Neural cell (in vitro differentiated cells): Measurements from ENCODE around the gene RBFOX2. TPM values are rescaled to one million over a fixed set of nuclear protein-coding genes. Genes with fewer than 3 reads are reported as not detected.

ENCODE experiments used
- H2AFZ ChIP-seq: fragments of 200-600, 300-800 bp; sonication (generic), shearing (Covaris generic); 2 replicates; pipeline ENCODE4 v1.6.0; 2014; ENCODE audit warnings: low read depth, mild to moderate bottlenecking, antibody characterized with exemption, low read length, moderate library complexity
- H3F3A ChIP-seq: fragments of 200-600 bp; shearing (Covaris generic); 2 replicates; pipeline ENCODE4 v1.6.1; 2016; ENCODE audit warnings: mild to moderate bottlenecking, moderate library complexity, mixed read lengths, antibody characterized with exemption, low read length; ENCODE audit not compliant: insufficient read depth, poor library complexity, severe bottlenecking
- H3K27ac ChIP-seq: fragments of 200-600, 300-800 bp; sonication (generic), shearing (Covaris generic); 2 replicates; pipeline ENCODE4 v1.5.1; 2014; ENCODE audit warnings: mild to moderate bottlenecking, low read length, moderate library complexity
- H3K27me3 ChIP-seq: fragments of 300-800, 200-600 bp; sonication (generic), shearing (Covaris generic); 2 replicates; pipeline ENCODE4 v1.6.0; 2014; ENCODE audit warnings: mild to moderate bottlenecking, low read depth, low read length, moderate library complexity; ENCODE audit not compliant: insufficient read depth
- H3K36me3 ChIP-seq: fragments of 300-800, 200-600 bp; sonication (generic), shearing (Covaris generic); 2 replicates; pipeline ENCODE4 v1.5.1; 2014; ENCODE audit warnings: mild to moderate bottlenecking, antibody characterized with exemption, low read length, moderate library complexity; ENCODE audit not compliant: insufficient read depth
- H3K4me2 ChIP-seq: fragments of 300-800, 200-600 bp; sonication (generic), shearing (Covaris generic); 2 replicates; pipeline ENCODE4 v1.6.0; 2014; ENCODE audit warnings: mild to moderate bottlenecking, low read length
- H3K4me3 ChIP-seq: fragments of 300-800, 200-600 bp; sonication (generic), shearing (Covaris generic); 2 replicates; pipeline ENCODE4 v1.5.1; 2014; ENCODE audit warnings: mild to moderate bottlenecking, low read length, moderate library complexity
- H3K79me2 ChIP-seq: fragments of 200-600 bp; shearing (Covaris generic); replicated peaks from 2 replicates; pipeline ENCODE4 v1.6.0; 2014; ENCODE audit warnings: mild to moderate bottlenecking, low read length, moderate library complexity; ENCODE audit not compliant: insufficient read depth
- H3K9ac ChIP-seq: fragments of 300-800, 200-600 bp; sonication (generic), shearing (Covaris generic); 2 replicates; pipeline ENCODE4 v1.6.1; 2016; ENCODE audit warnings: mild to moderate bottlenecking, low read length, mixed read lengths
- H3K9me2 ChIP-seq: fragments of 200-600 bp; shearing (Covaris generic); 2 replicates; pipeline ENCODE4 v1.6.1; 2016; ENCODE audit warnings: mild to moderate bottlenecking, low read length, mixed read lengths; ENCODE audit not compliant: insufficient read depth
- H3K9me3 ChIP-seq: fragments of 200-600, 300-800 bp; sonication (generic), shearing (Covaris generic); 2 replicates; pipeline ENCODE4 v1.6.1; 2016; ENCODE audit warnings: mild to moderate bottlenecking, mixed run types, low read length, moderate library complexity, mixed read lengths
- H4K20me1 ChIP-seq: fragments of 200-600 bp; shearing (Covaris generic); 2 replicates; pipeline ENCODE4 v1.6.1; 2016; ENCODE audit warnings: mild to moderate bottlenecking, mixed run types; ENCODE audit not compliant: insufficient read depth
- CTCF ChIP-seq: fragments of 450-650 bp; IDR thresholded peaks from 2 replicates; pipeline ENCODE4 v1.5.1; 2014; ENCODE audit warnings: antibody characterized with exemption, mild to moderate bottlenecking, moderate library complexity; ENCODE audit not compliant: poor library complexity, severe bottlenecking
- EP300 ChIP-seq: fragments of 450-650 bp; conservative IDR thresholded peaks from 2 replicates; pipeline ENCODE4 v1.6.1; 2014; ENCODE audit warnings: antibody characterized with exemption, mild to moderate bottlenecking, moderate library complexity; ENCODE audit not compliant: poor library complexity, severe bottlenecking
- EZH2 ChIP-seq: fragments of 200-600, 300-800 bp; shearing (Covaris generic), sonication (generic); IDR thresholded peaks from 2 replicates; pipeline ENCODE4 v1.6.1; 2014; ENCODE audit warnings: antibody characterized with exemption, low read length, borderline replicate concordance, mild to moderate bottlenecking; ENCODE audit not compliant: insufficient read depth, poor library complexity, severe bottlenecking
- MXI1 ChIP-seq: fragments of 450-650 bp; conservative IDR thresholded peaks from 2 replicates; pipeline ENCODE4 v1.6.1; 2014; ENCODE audit warnings: antibody characterized with exemption, mild to moderate bottlenecking; ENCODE audit not compliant: poor library complexity, severe bottlenecking
- POLR2AphosphoS5 ChIP-seq: IDR thresholded peaks from 2 replicates; pipeline ENCODE4 v1.6.1; 2012
- RAD21 ChIP-seq: fragments of 450-650 bp; conservative IDR thresholded peaks from 2 replicates; pipeline ENCODE4 v1.6.1; 2014; ENCODE audit warnings: antibody characterized with exemption, mild to moderate bottlenecking, moderate library complexity
- REST ChIP-seq: IDR thresholded peaks from 2 replicates; pipeline ENCODE4 v1.6.1; 2012; ENCODE audit warnings: borderline replicate concordance
- SMC3 ChIP-seq: fragments of 450-650 bp; conservative IDR thresholded peaks from 2 replicates; pipeline ENCODE4 v1.6.1; 2014; ENCODE audit warnings: antibody characterized with exemption, mild to moderate bottlenecking, moderate library complexity; ENCODE audit not compliant: poor library complexity
- TAF1 ChIP-seq: IDR thresholded peaks from 2 replicates; pipeline ENCODE4 v1.6.1; 2012; ENCODE audit warnings: low read depth
- polyA plus RNA-seq: library from polyadenylated mRNA; depleted of rRNA; stranded (reverse); fragments of >200 nt; gene quantifications from 2 replicates; pipeline ENCODE4 v1.2.3, GENCODE V29; 2014

The RBFOX2 gene
- polyA plus RNA-seq, 1 donor from 2014 or later = 529 TPM

GRCh38 chr22:35712672-35713071 is 316.0 kb downstream of the RBFOX2 start:
- H3K9me2 ChIP-seq = no peaks in the 10 kb centered on the region
- no peaks in the 10 kb centered on the region for H3K79me2 ChIP-seq
- TF ChIP-seq CTCF = no peak
- no peak for TF ChIP-seq SMC3
- TF ChIP-seq MXI1 = no peak
- TF ChIP-seq TAF1 = no peak
- no peak for TF ChIP-seq POLR2AphosphoS5
- no peak for TF ChIP-seq EZH2
- no peak for TF ChIP-seq REST
- TF ChIP-seq RAD21 = no peak
- no peak for TF ChIP-seq EP300
- H3F3A ChIP-seq = no peaks in the 10 kb centered on the region
- no peaks in the 10 kb centered on the region for H3K9me3 ChIP-seq
- H3K4me2 ChIP-seq = no peak overlapping the region
- no peak overlapping the region for H3K9ac ChIP-seq
- no peaks in the 10 kb centered on the region for H3K36me3 ChIP-seq
- H3K27me3 ChIP-seq = no peaks in the 10 kb centered on the region
- no peak overlapping the region for H2AFZ ChIP-seq
- H4K20me1 ChIP-seq = no peaks in the 10 kb centered on the region
- no peak overlapping the region for H3K27ac ChIP-seq
- no peak overlapping the region for H3K4me3 ChIP-seq

- TF ChIP-seq RAD21 = no peak
- no peak for TF ChIP-seq EZH2
- TF ChIP-seq CTCF = no peak
- TF ChIP-seq SMC3 = no peak
- no peak for TF ChIP-seq TAF1
- TF ChIP-seq EP300 = no peak
- no peak for TF ChIP-seq MXI1
- TF ChIP-seq REST = no peak
- TF ChIP-seq POLR2AphosphoS5 = no peak
- no peaks in the 10 kb centered on the region for H3K36me3 ChIP-seq
- no peak overlapping the region for H3K27ac ChIP-seq
- no peaks in the 10 kb centered on the region for H4K20me1 ChIP-seq
- no peaks in the 10 kb centered on the region for H3F3A ChIP-seq
- no peaks in the 10 kb centered on the region for H3K9me2 ChIP-seq
- H3K9me3 ChIP-seq = no peaks in the 10 kb centered on the region
- no peak overlapping the region for H3K4me3 ChIP-seq
- no peaks in the 10 kb centered on the region for H3K79me2 ChIP-seq
- no peak overlapping the region for H3K4me2 ChIP-seq
- no peak overlapping the region for H2AFZ ChIP-seq
- no peaks in the 10 kb centered on the region for H3K27me3 ChIP-seq
- no peak overlapping the region for H3K9ac ChIP-seq
These were observed 317.3 kb downstream of the RBFOX2 start for GRCh38 chr22:35711336-35711735.
